WERI-Rb-1 (cell line): ENCODE results near the gene CDC20.

Source experiments
- DNase-seq: peaks from one replicate; pipeline ENCODE4 v3.0.0-alpha.2; 2020
- H3K27ac ChIP-seq: fragments of 250-450 bp; sonication (Bioruptor Pico); 2 replicates; pipeline ENCODE4 v1.5.1; 2020; ENCODE audit warnings: mild to moderate bottlenecking, moderate library complexity
- H3K27me3 ChIP-seq: fragments of 250-450 bp; sonication (Bioruptor Pico); 2 replicates; pipeline ENCODE4 v1.5.1; 2021; ENCODE audit warnings: mild to moderate bottlenecking, low read depth, moderate library complexity; ENCODE audit not compliant: insufficient read depth, severe bottlenecking
- H3K36me3 ChIP-seq: fragments of 250-450 bp; sonication (Bioruptor Pico); 2 replicates; pipeline ENCODE4 v1.5.1; 2020; ENCODE audit warnings: mild to moderate bottlenecking, moderate library complexity
- H3K4me3 ChIP-seq: 2 replicates; pipeline ENCODE4 v1.5.1; 2011; ENCODE audit warnings: low read depth, mild to moderate bottlenecking, control low read depth, low read length
- H3K9me3 ChIP-seq: fragments of 250-450 bp; sonication (Bioruptor Pico); 2 replicates; pipeline ENCODE4 v1.5.1; 2021; ENCODE audit warnings: mild to moderate bottlenecking, moderate library complexity; ENCODE audit not compliant: severe bottlenecking
- TF ChIP-seq, protein P1 (sequence below): IDR thresholded peaks from 2 replicates; pipeline ENCODE4 v1.5.1; 2011; ENCODE audit warnings: low read depth, mild to moderate bottlenecking, control low read depth, inconsistent platforms, low read length

CDC20 gene

DNA sequence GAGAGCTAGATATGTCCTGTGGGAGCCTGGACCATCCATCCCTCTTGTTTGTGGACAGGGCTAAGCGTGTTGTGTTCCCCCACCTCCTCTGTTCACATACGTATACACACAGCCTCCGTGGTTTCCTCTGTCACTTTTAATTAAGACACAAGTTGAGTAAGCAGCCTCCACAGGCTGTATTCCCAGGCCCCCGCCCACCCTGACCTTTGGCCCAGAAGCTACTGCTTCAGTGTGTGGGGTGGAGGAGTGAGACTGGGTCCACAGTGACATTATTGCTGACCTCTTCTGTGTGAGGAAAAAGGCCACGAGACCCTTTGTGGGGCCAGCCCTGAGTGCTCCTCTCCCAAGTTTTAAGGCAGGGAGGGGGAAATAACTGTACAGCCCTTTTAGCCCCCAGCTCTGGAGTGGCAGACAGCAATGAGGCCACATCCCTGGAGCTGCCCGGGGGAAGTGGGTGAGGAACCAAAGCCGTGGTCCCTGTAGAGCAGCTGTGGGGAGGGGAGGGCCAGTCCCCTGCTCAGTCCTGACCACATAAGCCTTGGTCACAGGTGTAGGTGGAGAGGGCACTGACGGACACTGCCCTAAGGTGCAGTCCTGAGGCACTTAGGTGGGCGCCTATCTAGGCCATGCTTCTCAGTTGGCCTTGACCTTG is 4.6 kb downstream of the CDC20 start:
- H3K27ac ChIP-seq, result no peak overlapping the region
- peaks cover 66% of the 10 kb centered on the region for H3K36me3 ChIP-seq
- TF ChIP-seq, protein P1, sequence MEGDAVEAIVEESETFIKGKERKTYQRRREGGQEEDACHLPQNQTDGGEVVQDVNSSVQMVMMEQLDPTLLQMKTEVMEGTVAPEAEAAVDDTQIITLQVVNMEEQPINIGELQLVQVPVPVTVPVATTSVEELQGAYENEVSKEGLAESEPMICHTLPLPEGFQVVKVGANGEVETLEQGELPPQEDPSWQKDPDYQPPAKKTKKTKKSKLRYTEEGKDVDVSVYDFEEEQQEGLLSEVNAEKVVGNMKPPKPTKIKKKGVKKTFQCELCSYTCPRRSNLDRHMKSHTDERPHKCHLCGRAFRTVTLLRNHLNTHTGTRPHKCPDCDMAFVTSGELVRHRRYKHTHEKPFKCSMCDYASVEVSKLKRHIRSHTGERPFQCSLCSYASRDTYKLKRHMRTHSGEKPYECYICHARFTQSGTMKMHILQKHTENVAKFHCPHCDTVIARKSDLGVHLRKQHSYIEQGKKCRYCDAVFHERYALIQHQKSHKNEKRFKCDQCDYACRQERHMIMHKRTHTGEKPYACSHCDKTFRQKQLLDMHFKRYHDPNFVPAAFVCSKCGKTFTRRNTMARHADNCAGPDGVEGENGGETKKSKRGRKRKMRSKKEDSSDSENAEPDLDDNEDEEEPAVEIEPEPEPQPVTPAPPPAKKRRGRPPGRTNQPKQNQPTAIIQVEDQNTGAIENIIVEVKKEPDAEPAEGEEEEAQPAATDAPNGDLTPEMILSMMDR, result no peak
- no peak for DNase-seq
- no peaks in the 10 kb centered on the region for H3K27me3 ChIP-seq
- H3K9me3 ChIP-seq, result no peaks in the 10 kb centered on the region
- H3K4me3 ChIP-seq, result no peak overlapping the region

DNA sequence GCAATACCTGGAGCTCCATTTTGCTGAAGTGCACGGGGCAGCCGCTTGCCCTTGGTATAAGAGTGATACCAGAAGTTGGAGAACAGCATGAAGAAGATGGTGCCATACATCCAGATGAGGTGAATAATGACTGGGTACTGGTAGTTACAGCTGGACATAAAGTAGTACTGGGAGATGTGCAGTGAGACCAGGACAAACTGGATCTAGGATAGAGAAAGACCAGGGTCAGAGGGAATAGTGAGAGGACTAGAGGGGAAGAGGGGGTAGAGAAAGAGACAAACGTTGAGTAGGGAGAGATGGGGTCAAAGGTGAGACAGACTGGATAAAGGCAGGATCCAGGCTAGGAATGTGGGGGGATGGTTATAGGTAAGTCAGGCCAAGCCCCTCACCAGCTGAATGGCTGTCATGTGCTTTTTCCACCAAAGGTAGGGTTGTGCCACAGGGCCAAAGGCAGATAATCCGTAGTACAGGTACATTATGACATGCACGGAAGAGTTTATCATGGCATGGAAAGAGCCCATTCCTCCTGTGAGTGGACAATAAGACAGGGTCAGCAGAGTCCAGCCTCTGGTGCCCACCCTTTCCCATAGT is 5.2 kb downstream of the CDC20 start:
- TF ChIP-seq, protein P1, result no peak
- Histone ChIP-seq H3K36me3 (peaks cover 64% of the 10 kb centered on the region), H3K27ac (no peak overlapping the region), H3K27me3 (no peaks in the 10 kb centered on the region), H3K9me3 (no peaks in the 10 kb centered on the region), H3K4me3 (no peak overlapping the region)
- DNase-seq, result no peak

DNA sequence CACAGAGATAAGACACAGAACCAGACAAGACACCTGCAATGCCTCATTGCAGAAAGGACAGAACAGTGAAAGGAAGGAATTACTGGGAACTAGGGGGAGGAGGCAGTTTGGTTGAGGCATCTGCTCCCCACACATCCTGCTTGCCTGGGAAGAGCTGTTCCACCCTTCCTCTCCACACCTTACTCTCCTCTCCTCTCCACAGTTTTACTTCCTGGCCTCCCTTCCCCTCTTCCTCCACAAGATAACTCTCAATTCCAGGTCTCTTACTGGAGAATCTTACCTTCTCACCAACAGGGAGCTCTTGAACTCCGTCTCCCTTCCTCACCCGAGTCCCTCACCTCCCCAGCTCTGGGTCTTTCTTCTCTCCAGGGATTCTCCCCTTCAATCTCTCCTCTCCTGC is 6.9 kb downstream of the CDC20 start:
- DNase-seq, result no peak
- peaks cover 50% of the 10 kb centered on the region for H3K36me3 ChIP-seq
- no peaks in the 10 kb centered on the region for H3K9me3 ChIP-seq
- TF ChIP-seq, protein P1, result no peak
- no peak overlapping the region for H3K27ac ChIP-seq
- H3K27me3 ChIP-seq, result no peaks in the 10 kb centered on the region
- no peak overlapping the region for H3K4me3 ChIP-seq

DNA sequence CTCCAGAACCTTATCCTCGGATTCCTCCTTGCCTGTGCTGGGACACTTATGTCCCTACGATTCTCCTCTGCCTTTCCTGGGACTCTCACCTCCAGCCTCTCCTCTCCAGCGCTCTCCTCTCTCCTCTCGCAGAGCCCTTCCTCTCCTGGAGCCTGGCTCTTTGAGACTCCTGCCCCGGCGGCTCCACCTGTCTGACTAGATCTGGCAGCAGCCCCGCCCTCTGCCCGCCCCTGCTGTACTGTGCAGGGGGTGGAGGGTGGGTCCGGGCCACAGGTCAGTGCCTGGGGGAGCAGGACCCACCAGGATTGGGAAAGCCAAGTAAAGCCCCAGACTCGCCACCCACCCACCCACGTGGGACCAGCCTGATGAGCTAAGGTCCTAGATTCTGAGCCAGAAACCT is 7.4 kb downstream of the CDC20 start:
- no peak for DNase-seq
- H3K4me3 ChIP-seq, result no peak overlapping the region
- TF ChIP-seq, protein P1, result no peak
- no peak overlapping the region for H3K27ac ChIP-seq
- peaks cover 48% of the 10 kb centered on the region for H3K36me3 ChIP-seq
- no peaks in the 10 kb centered on the region for H3K9me3 ChIP-seq
- no peaks in the 10 kb centered on the region for H3K27me3 ChIP-seq

DNA sequence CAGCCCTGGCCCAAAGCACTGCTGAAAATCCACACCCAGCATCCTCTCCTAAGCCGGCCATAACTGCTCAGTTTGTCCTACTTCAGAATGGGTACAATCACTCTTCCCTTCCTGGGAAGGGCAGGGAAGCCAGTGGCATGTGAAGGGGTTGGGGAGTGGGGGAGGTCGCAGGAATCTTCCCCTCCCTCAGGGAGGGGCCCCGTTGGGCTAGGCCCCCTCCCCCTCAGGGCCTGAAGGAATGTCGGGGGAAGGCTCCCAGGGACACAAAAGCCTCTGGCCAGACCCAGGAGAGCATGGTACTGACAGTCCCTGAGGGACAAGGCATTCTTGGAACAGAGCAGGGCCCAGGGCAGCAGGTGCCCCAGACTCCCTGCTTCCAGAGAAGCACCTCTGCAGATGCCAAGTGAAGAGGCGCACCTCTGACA is 7.8 kb downstream of the CDC20 start:
- Histone ChIP-seq H3K27me3 (no peaks in the 10 kb centered on the region), H3K4me3 (no peak overlapping the region), H3K27ac (peak overlapping the region; percentile 89; the same call in 1 of the 2 replicates), H3K9me3 (no peaks in the 10 kb centered on the region), H3K36me3 (peaks cover 43% of the 10 kb centered on the region)
- TF ChIP-seq, protein P1, result no peak
- no peak for DNase-seq
